SK-N-SH treated with all-trans-retinoic acid at 6 μM for 48 hours (cell line): ENCODE measurements around the gene ADAM33.

ENCODE experiments used
- ATAC-seq: fragments of 200-7000 bp; cut with Tn5 transposase; 3 replicates; pipeline ENCODE4 v1.9.1; 2020; ENCODE audit warnings: mild to moderate bottlenecking, moderate library complexity
- ARNTL ChIP-seq: fragments of 450-650 bp; formaldehyde crosslinking; IDR thresholded peaks from 2 replicates; pipeline ENCODE4 v1.5.0; 2020; ENCODE audit warnings: low read depth, mild to moderate bottlenecking, moderate library complexity, borderline replicate concordance
- BACH2 ChIP-seq: fragments of 250-450 bp; sonication (Bioruptor Pico); IDR thresholded peaks from 2 replicates; pipeline ENCODE4 v1.9.0; 2021; ENCODE audit warnings: mild to moderate bottlenecking, borderline replicate concordance
- CSDC2 ChIP-seq: fragments of 250-450 bp; sonication (Bioruptor Pico); IDR thresholded peaks from 2 replicates; pipeline ENCODE4 v1.5.0; 2020; ENCODE audit warnings: mild to moderate bottlenecking, moderate library complexity
- GLIS3 ChIP-seq: fragments of 250-450 bp; sonication (Bioruptor Pico); IDR thresholded peaks from 2 replicates; pipeline ENCODE4 v1.5.0; 2020; ENCODE audit warnings: mild to moderate bottlenecking, moderate library complexity
- OSR1 ChIP-seq: fragments of 250-450 bp; sonication (Bioruptor Pico); IDR thresholded peaks from 2 replicates; pipeline ENCODE4 v1.8.0; 2022; ENCODE audit warnings: moderate library complexity, mild to moderate bottlenecking, inconsistent platforms
- PATZ1 ChIP-seq: fragments of 250-450 bp; sonication (Bioruptor Pico); IDR thresholded peaks from 2 replicates; pipeline ENCODE4 v1.8.0; 2020; ENCODE audit warnings: mild to moderate bottlenecking, moderate library complexity, borderline replicate concordance
- PPARA ChIP-seq: fragments of 250-450 bp; sonication (Bioruptor Pico); IDR thresholded peaks from 2 replicates; pipeline ENCODE4 v1.5.0; 2020; ENCODE audit warnings: mild to moderate bottlenecking, borderline replicate concordance
- SNAI2 ChIP-seq: fragments of 250-450 bp; sonication (Bioruptor Pico); IDR thresholded peaks from 2 replicates; pipeline ENCODE4 v1.5.0; 2020; ENCODE audit warnings: mild to moderate bottlenecking, moderate library complexity
- TCF4 ChIP-seq: fragments of 250-450 bp; sonication (Bioruptor Pico); IDR thresholded peaks from 2 replicates; pipeline ENCODE4 v1.8.0; 2021; ENCODE audit warnings: mild to moderate bottlenecking, moderate library complexity, borderline replicate concordance
- TOX ChIP-seq: fragments of 250-450 bp; sonication (Bioruptor Pico); IDR thresholded peaks from 2 replicates; pipeline ENCODE4 v1.8.0; 2021; ENCODE audit warnings: mild to moderate bottlenecking, moderate library complexity, borderline replicate concordance
- TSHZ2 ChIP-seq: fragments of 250-450 bp; sonication (Bioruptor Pico); IDR thresholded peaks from 2 replicates; pipeline ENCODE4 v1.5.0; 2020; ENCODE audit warnings: mild to moderate bottlenecking, moderate library complexity
- ZC3H10 ChIP-seq: fragments of 250-450 bp; sonication (Bioruptor Pico); IDR thresholded peaks from 2 replicates; pipeline ENCODE4 v1.5.1; 2021; ENCODE audit warnings: mild to moderate bottlenecking, moderate library complexity
- ZFP3 ChIP-seq: fragments of 250-450 bp; sonication (Bioruptor Pico); IDR thresholded peaks from 2 replicates; pipeline ENCODE4 v1.5.0; 2020; ENCODE audit warnings: mild to moderate bottlenecking, moderate library complexity
- ZFP30 ChIP-seq: fragments of 450-650 bp; formaldehyde crosslinking; IDR thresholded peaks from 2 replicates; pipeline ENCODE4 v1.5.0; 2022; ENCODE audit warnings: mild to moderate bottlenecking, moderate library complexity
- ZNF565 ChIP-seq: fragments of 450-650 bp; formaldehyde crosslinking; conservative IDR thresholded peaks from 2 replicates; pipeline ENCODE4 v1.5.0; 2020; ENCODE audit warnings: low read depth, mild to moderate bottlenecking, moderate library complexity
- ZNF8 ChIP-seq: fragments of 450-650 bp; formaldehyde crosslinking; IDR thresholded peaks from 2 replicates; pipeline ENCODE4 v1.5.0; 2020; ENCODE audit warnings: mild to moderate bottlenecking, moderate library complexity
- TF ChIP-seq, protein P1 (sequence below): fragments of 250-450 bp; sonication (Bioruptor Pico); IDR thresholded peaks from 2 replicates; pipeline ENCODE4 v1.5.1; 2021; ENCODE audit warnings: mild to moderate bottlenecking, moderate library complexity
- TF ChIP-seq, protein P2 (sequence below): fragments of 250-450 bp; sonication (Bioruptor Pico); IDR thresholded peaks from 2 replicates; pipeline ENCODE4 v1.5.1; 2020; ENCODE audit warnings: low read depth, mild to moderate bottlenecking, moderate library complexity
- TF ChIP-seq, protein P3 (sequence below): fragments of 250-450 bp; sonication (Bioruptor Pico); IDR thresholded peaks from 2 replicates; pipeline ENCODE4 v1.8.0; 2021; ENCODE audit warnings: low read depth, mild to moderate bottlenecking, moderate library complexity, borderline replicate concordance

The ADAM33 gene, protein sequence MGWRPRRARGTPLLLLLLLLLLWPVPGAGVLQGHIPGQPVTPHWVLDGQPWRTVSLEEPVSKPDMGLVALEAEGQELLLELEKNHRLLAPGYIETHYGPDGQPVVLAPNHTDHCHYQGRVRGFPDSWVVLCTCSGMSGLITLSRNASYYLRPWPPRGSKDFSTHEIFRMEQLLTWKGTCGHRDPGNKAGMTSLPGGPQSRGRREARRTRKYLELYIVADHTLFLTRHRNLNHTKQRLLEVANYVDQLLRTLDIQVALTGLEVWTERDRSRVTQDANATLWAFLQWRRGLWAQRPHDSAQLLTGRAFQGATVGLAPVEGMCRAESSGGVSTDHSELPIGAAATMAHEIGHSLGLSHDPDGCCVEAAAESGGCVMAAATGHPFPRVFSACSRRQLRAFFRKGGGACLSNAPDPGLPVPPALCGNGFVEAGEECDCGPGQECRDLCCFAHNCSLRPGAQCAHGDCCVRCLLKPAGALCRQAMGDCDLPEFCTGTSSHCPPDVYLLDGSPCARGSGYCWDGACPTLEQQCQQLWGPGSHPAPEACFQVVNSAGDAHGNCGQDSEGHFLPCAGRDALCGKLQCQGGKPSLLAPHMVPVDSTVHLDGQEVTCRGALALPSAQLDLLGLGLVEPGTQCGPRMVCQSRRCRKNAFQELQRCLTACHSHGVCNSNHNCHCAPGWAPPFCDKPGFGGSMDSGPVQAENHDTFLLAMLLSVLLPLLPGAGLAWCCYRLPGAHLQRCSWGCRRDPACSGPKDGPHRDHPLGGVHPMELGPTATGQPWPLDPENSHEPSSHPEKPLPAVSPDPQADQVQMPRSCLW

GRCh38 chr20:3681931-3682781 is at the start of gene ADAM33:
Gene ADAM33, minus strand, starts transcription at chr20:3682010. Its CDS starts 6 bp downstream, at chr20:3682004.
- ATAC-seq: no peak
- TF ChIP-seq ZNF565 (CRISPR knock-in tag) (no peak), TSHZ2 (CRISPR knock-in tag) (no peak), ZNF8 (CRISPR knock-in tag) (no peak), PATZ1 (CRISPR knock-in tag) (no peak), GLIS3 (CRISPR knock-in tag) (no peak), OSR1 (CRISPR knock-in tag) (no peak), ZC3H10 (CRISPR knock-in tag) (no peak), ZFP30 (no peak), TCF4 (CRISPR knock-in tag) (no peak), CSDC2 (CRISPR knock-in tag) (no peak), ZFP3 (CRISPR knock-in tag) (no peak), ARNTL (no peak), BACH2 (CRISPR knock-in tag) (no peak), PPARA (no peak), SNAI2 (CRISPR knock-in tag) (no peak), TOX (CRISPR knock-in tag) (no peak)
- TF ChIP-seq, protein P1, sequence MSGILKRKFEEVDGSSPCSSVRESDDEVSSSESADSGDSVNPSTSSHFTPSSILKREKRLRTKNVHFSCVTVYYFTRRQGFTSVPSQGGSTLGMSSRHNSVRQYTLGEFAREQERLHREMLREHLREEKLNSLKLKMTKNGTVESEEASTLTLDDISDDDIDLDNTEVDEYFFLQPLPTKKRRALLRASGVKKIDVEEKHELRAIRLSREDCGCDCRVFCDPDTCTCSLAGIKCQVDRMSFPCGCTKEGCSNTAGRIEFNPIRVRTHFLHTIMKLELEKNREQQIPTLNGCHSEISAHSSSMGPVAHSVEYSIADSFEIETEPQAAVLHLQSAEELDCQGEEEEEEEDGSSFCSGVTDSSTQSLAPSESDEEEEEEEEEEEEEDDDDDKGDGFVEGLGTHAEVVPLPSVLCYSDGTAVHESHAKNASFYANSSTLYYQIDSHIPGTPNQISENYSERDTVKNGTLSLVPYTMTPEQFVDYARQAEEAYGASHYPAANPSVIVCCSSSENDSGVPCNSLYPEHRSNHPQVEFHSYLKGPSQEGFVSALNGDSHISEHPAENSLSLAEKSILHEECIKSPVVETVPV: no peak
- TF ChIP-seq, protein P2, sequence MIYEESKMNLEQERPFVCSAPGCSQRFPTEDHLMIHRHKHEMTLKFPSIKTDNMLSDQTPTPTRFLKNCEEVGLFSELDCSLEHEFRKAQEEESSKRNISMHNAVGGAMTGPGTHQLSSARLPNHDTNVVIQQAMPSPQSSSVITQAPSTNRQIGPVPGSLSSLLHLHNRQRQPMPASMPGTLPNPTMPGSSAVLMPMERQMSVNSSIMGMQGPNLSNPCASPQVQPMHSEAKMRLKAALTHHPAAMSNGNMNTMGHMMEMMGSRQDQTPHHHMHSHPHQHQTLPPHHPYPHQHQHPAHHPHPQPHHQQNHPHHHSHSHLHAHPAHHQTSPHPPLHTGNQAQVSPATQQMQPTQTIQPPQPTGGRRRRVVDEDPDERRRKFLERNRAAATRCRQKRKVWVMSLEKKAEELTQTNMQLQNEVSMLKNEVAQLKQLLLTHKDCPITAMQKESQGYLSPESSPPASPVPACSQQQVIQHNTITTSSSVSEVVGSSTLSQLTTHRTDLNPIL (CRISPR knock-in tag): no peak
- TF ChIP-seq, protein P3, sequence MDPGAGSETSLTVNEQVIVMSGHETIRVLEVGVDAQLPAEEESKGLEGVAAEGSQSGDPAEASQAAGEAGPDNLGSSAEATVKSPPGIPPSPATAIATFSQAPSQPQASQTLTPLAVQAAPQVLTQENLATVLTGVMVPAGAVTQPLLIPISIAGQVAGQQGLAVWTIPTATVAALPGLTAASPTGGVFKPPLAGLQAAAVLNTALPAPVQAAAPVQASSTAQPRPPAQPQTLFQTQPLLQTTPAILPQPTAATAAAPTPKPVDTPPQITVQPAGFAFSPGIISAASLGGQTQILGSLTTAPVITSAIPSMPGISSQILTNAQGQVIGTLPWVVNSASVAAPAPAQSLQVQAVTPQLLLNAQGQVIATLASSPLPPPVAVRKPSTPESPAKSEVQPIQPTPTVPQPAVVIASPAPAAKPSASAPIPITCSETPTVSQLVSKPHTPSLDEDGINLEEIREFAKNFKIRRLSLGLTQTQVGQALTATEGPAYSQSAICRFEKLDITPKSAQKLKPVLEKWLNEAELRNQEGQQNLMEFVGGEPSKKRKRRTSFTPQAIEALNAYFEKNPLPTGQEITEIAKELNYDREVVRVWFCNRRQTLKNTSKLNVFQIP (CRISPR knock-in tag): no peak
